Ectodermal cell (in vitro differentiated cells): ENCODE results near the gene ACACA.
"Not testable (repeated sequence)": the region's sequence is repeated elsewhere in the genome, so short reads cannot be mapped to it uniquely, and the experiment has no call there.

ENCODE experiments used
- H3K27ac ChIP-seq: 2 replicates; pipeline ENCODE4 v1.7.0; 2013; ENCODE audit warnings: mild to moderate bottlenecking, low read depth, low read length; ENCODE audit not compliant: insufficient read depth, poor library complexity, severe bottlenecking
- H3K27me3 ChIP-seq: 2 replicates; pipeline ENCODE4 v1.7.0; 2013; ENCODE audit warnings: mild to moderate bottlenecking, low read length; ENCODE audit not compliant: insufficient read depth, control insufficient read depth, poor library complexity, severe bottlenecking
- H3K36me3 ChIP-seq: one replicate; pipeline ENCODE4 v1.7.0; 2013; ENCODE audit warnings: low read length; ENCODE audit not compliant: control insufficient read depth, insufficient read depth
- H3K4me1 ChIP-seq: one replicate; pipeline ENCODE4 v1.7.0; 2013; ENCODE audit warnings: low read length; ENCODE audit not compliant: control insufficient read depth, insufficient read depth
- H3K4me3 ChIP-seq: 2 replicates; pipeline ENCODE4 v1.7.0; 2013; ENCODE audit warnings: low read depth, low read length, control low read depth; ENCODE audit not compliant: insufficient read depth
- H3K9me3 ChIP-seq: 2 replicates; pipeline ENCODE4 v1.7.0; 2013; ENCODE audit warnings: mild to moderate bottlenecking, low read length, moderate library complexity; ENCODE audit not compliant: control insufficient read depth
- WGBS, 2 experiments: methylation state at CpG; one replicate each; pipeline ENCODE4 v1.1.7; 2013; ENCODE audit warnings: missing lambda C conversion rate in 2 of 2; 5-methylcytosine and 5-hydroxymethylcytosine counted together

ACACA gene

DNA sequence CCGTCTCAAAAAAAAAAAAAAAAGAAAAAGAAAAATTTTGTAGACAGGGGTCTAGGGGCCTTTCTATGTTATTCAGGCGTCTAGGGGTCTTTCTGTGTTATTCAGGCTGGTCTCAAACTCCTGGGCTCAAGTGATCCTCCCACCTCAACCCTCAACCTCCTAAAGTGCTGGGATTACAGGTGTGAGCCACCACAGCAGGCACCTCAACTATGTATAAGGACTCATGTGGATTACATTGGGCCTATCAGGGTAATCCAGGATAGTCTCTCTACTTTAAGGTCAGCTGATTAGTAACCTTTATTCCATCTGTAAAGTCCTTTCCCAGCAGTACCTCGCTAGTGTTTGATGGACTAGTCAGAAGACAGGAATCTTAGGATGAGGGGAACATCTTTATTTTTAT is 22.4 kb upstream of the ACACA start:
- H3K36me3 ChIP-seq, result peaks cover 21% of the 10 kb centered on the region
- no peaks in the 10 kb centered on the region for H3K9me3 ChIP-seq
- H3K4me1 ChIP-seq, result no peaks in the 10 kb centered on the region
- 93 to 98% methylated on average over 2 to 3 of the region's 3 CpGs for WGBS, 2 experiments
- no peaks in the 10 kb centered on the region for H3K27me3 ChIP-seq
- H3K4me3 ChIP-seq, result no peak overlapping the region
- no peak overlapping the region for H3K27ac ChIP-seq

DNA sequence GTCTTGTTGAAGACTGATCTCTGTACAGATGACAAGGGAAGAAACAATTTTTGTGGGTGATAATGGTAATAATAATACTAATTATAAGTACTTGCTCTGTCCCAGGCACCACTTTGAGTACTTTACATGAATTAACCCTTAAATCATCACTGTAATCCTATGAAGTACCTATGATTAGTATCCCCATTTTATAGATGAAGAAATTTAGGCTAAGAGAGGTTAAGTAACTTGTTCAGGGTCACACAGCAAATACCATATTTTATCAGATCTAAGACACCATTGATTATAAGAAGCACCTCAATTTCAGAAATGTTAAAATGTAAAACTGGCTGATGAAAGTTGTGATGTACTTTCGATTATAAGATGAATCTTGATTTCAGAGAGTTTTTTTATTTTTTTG is 18.6 kb upstream of the ACACA start:
- no peaks in the 10 kb centered on the region for H3K27me3 ChIP-seq
- H3K4me3 ChIP-seq, result no peak overlapping the region
- peaks cover 21% of the 10 kb centered on the region for H3K36me3 ChIP-seq
- no peak overlapping the region for H3K27ac ChIP-seq
- WGBS, 2 experiments, result 95 to 100% methylated on average over 1 of the region's 1 CpG
- no peaks in the 10 kb centered on the region for H3K9me3 ChIP-seq
- H3K4me1 ChIP-seq, result no peaks in the 10 kb centered on the region

- Histone ChIP-seq H3K4me1 (no peaks in the 10 kb centered on the region), H3K36me3 (peaks cover 24% of the 10 kb centered on the region), H3K27ac (no peak overlapping the region), H3K27me3 (no peaks in the 10 kb centered on the region), H3K4me3 (no peak overlapping the region), H3K9me3 (no peaks in the 10 kb centered on the region)
- 74 to 75% methylated on average over 4 of the region's 4 CpGs for WGBS, 2 experiments
Measured at GRCh38 chr17:37422971-37423625, 16.5 kb upstream of the ACACA start.

- Histone ChIP-seq H3K27ac (no peak overlapping the region), H3K4me3 (no peak overlapping the region), H3K4me1 (no peaks in the 10 kb centered on the region), H3K27me3 (no peaks in the 10 kb centered on the region), H3K36me3 (peaks cover 29% of the 10 kb centered on the region), H3K9me3 (no peaks in the 10 kb centered on the region)
- 97 to 100% methylated on average over 2 of the region's 2 CpGs for WGBS, 2 experiments
Measured at GRCh38 chr17:37417852-37418251, 11.2 kb upstream of the ACACA start.

DNA sequence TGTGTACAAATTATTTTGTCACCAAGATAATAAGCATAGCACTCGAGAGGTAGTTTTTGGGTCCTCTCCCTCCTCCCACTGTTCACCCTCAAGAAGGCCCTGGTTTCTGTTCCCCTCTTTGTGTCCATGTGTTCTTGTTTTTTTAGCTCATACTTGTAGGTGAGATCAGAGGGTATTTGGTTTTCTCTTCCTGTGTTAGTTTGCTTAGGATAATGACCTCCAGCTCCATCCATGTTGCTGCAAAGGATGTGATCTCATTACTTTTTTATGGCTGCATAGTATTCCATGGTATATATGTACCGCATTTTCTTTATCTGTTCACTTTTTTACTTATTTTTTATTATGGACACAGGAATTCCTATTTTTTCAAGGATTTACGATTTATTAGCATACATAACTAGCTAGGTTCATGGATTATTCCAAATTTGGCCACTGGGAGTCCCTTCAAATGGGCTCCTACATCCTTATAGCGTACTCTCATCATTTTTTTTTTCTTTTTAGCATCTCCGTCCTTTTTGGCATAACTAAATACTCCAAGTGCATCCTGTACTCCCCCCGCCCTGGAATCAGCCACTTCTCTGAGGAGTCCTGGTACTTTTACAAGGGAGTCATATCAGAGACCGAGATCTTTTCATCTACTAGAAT is 7.4 kb upstream of the ACACA start:
- WGBS, 2 experiments, result 95 to 96% methylated on average over 6 to 7 of the region's 7 CpGs

DNA sequence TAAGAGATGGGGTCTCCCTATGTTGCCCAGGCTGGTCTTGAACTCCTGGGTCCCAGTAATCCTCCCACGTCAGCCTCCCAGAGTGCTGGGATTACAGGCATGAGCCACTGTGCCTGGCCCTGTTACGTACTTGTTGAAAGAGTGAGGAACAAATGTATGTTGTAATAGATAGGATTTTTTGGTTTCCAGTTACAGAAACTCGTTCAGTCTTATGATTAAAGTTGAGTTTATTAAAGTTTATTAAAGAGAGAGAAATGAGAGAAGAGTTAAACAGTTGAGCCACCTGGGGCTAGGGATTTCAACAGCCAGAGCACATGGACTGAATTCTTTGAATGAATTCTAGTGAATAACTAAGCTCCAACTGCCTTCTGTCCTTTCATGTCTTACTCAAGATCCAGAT is 3.7 kb upstream of the ACACA start:
- H3K27ac ChIP-seq, result no peak overlapping the region
- no peak overlapping the region for H3K4me3 ChIP-seq
- no peaks in the 10 kb centered on the region for H3K27me3 ChIP-seq
- no peaks in the 10 kb centered on the region for H3K4me1 ChIP-seq
- no peaks in the 10 kb centered on the region for H3K9me3 ChIP-seq
- H3K36me3 ChIP-seq, result peaks cover 31% of the 10 kb centered on the region
- 92 to 97% methylated on average over 3 of the region's 3 CpGs for WGBS, 2 experiments

More for the DNA sequence above, 7.4 kb upstream of the ACACA start:
- Histone ChIP-seq H3K27me3 (no peaks in the 10 kb centered on the region), H3K9me3 (no peaks in the 10 kb centered on the region), H3K36me3 (peaks cover 41% of the 10 kb centered on the region), H3K27ac (no peak overlapping the region), H3K4me1 (no peaks in the 10 kb centered on the region), H3K4me3 (no peak overlapping the region)

DNA sequence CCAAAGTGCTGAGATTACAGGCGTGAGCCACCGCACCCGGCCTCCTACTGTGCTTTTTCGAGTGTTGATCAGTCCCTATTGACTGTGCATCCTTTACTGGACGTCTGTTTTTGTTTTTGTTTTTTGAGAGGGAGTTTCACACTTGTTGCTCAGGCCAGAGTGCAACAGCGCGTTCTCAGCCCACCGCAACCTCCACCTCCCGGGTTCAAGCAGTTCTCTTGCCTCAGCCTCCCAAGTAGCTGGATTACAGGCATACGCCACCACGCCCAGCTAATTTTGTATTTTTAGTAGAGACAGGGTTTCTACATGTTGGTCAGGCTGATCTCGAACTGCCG is 1.5 kb upstream of the ACACA start:
- H3K4me3 ChIP-seq, H3K27me3 ChIP-seq, H3K4me1 ChIP-seq, H3K27ac ChIP-seq, H3K9me3 ChIP-seq: not testable (repeated sequence)
- peaks cover 15% of the 10 kb centered on the region for H3K36me3 ChIP-seq
- 92 to 95% methylated on average over 13 of the region's 13 CpGs for WGBS, 2 experiments

DNA sequence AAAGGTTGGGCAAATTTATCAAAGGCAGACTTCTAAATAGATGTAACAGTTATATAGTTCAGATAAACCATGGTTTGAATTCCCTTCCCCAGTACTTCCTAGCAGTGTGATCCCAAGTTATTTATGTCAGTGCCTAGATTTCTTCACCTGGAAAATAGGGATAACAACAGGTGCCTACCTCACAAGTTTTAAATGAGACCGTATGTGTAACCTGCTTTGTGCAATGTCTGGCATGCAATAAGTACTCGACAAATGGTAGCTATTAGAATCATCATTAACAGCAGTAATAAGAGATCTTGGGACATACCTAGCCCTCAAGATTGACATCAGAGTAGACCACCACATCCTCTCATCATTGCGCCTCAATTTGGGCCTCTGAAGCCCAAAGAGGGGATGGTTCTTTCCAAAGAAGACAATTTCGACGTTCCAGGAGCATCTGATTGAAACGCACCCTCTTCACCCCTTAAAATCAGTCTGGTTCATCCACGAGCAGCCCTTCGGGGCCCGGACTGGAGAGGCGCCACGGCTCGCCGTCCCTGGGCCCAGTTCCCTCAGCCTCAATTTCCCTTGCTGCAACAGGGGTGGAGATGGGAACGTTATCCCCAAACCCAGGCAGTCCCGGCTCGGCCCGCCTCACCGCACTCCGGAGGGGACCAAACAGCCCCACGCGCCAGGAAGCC is 541 bp downstream of the ACACA start:
- H3K27ac ChIP-seq, result peak overlapping the region; percentile 66
- H3K36me3 ChIP-seq, result peaks cover 3% of the 10 kb centered on the region
- H3K27me3 ChIP-seq, result no peaks in the 10 kb centered on the region
- peak overlapping the region; percentile 76 for H3K4me3 ChIP-seq
- no peaks in the 10 kb centered on the region for H3K9me3 ChIP-seq
- WGBS, 2 experiments, result 2 to 4% methylated on average over 21 of the region's 21 CpGs
- no peaks in the 10 kb centered on the region for H3K4me1 ChIP-seq

DNA sequence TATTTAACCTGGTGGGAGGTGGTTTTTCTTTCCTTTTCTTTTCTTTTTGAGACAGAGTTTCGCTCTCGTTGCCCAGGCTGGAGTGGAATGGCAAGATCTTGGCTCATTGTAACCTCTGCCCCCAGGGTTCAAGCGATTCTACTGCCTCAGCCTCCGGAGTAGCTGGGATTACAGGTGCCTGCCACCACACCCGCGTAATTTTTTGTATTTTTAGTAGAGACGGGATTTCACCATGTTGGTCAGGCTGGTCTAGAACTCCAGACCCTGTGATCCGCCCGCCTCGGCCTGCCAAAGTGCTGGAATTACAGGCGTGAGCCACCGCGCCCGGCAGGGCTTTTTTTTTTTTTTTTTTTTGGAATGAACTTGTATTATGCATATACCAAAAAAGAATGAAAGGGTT is 1.1 kb downstream of the ACACA start:
- H3K27ac ChIP-seq, H3K9me3 ChIP-seq, H3K36me3 ChIP-seq, H3K27me3 ChIP-seq, H3K4me1 ChIP-seq: not testable (repeated sequence)
- H3K4me3 ChIP-seq, result peak overlapping the region; percentile 76
- 66 to 72% methylated on average over 10 to 14 of the region's 14 CpGs for WGBS, 2 experiments

DNA sequence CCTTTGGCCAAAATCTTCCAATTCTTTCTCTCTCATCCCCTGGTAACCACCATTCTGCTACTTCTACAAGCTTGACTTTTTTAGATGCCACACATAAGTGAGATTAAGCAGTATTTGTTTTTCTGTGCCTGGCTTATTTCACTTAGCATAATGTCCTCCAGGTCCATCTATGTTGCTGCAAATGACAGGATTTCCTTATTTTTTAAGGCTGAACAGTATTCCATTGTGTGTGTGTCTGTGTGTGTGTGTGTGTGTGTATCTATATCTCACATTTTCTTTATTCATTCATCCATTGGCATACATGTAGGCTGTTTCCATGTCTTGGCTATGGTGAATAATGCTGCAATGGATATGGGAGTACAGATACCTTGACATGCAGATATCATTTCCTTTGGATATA is 6.1 kb downstream of the ACACA start:
- Histone ChIP-seq H3K27ac (no peak overlapping the region), H3K4me3 (no peak overlapping the region), H3K36me3 (no peaks in the 10 kb centered on the region), H3K27me3 (no peaks in the 10 kb centered on the region), H3K9me3 (no peaks in the 10 kb centered on the region), H3K4me1 (no peaks in the 10 kb centered on the region)
